OCI-LY7 (cell line): ENCODE measurements around the gene TST. TPM values are rescaled to one million over a fixed set of nuclear protein-coding genes. Genes with fewer than 3 reads are reported as not detected.

ENCODE experiments used
- BruUV-seq: library from RNA; stranded (reverse); fragments of 400-500 nt; replicated peaks from 2 replicates; lab custom pipeline; 2021; lab: Mats Ljungman, UMichigan
- CTCF ChIA-PET: fragments of 300-600 bp; sonication (Branson Sonifier 250); formaldehyde crosslinking; loops from one replicate; lab custom pipeline; 2022; ENCODE audit warnings: antibody characterized with exemption; ENCODE audit not compliant: unreplicated experiment; lab: Charles Lee
- POLR2A ChIA-PET: fragments of 300-600 bp; sonication (Branson Sonifier 250); formaldehyde crosslinking; loops from one replicate; lab custom pipeline; 2022; ENCODE audit warnings: antibody characterized with exemption; lab: Charles Lee
- DNase-seq: peaks from one replicate; pipeline ENCODE4 v3.0.0-alpha.2; 2015; ENCODE audit warnings: low spot score
- H2AFZ ChIP-seq: fragments of 200-600 bp; sonication (generic), shearing (Covaris generic); 2 replicates; pipeline ENCODE4 v1.6.1; 2014; ENCODE audit warnings: mild to moderate bottlenecking, antibody characterized with exemption, low read length, moderate library complexity
- H3K27ac ChIP-seq: fragments of 200-600 bp; sonication (generic); 2 replicates; pipeline ENCODE4 v1.5.1; 2014; ENCODE audit warnings: mixed run types, low read depth, mild to moderate bottlenecking, moderate library complexity, low read length, inconsistent platforms; ENCODE audit not compliant: poor library complexity, severe bottlenecking
- H3K36me3 ChIP-seq: fragments of 200-600 bp; sonication (generic); 2 replicates; pipeline ENCODE4 v1.6.1; 2014; ENCODE audit warnings: mild to moderate bottlenecking, antibody characterized with exemption, low read length, moderate library complexity, mixed read lengths; ENCODE audit not compliant: insufficient read depth
- H3K4me1 ChIP-seq: fragments of 200-600 bp; sonication (generic); 2 replicates; pipeline ENCODE4 v1.5.1; 2014; ENCODE audit warnings: mild to moderate bottlenecking, low read length; ENCODE audit not compliant: insufficient read depth, poor library complexity, severe bottlenecking
- H3K4me2 ChIP-seq: fragments of 200-600 bp; sonication (generic); 2 replicates; pipeline ENCODE4 v1.6.1; 2014; ENCODE audit warnings: mild to moderate bottlenecking, low read length
- H3K4me3 ChIP-seq: fragments of 200-600 bp; sonication (generic); 2 replicates; pipeline ENCODE4 v1.5.1; 2014; ENCODE audit warnings: mild to moderate bottlenecking, low read depth, low read length; ENCODE audit not compliant: poor library complexity, severe bottlenecking
- H3K79me2 ChIP-seq: fragments of 200-600 bp; sonication (generic); 2 replicates; pipeline ENCODE4 v1.6.1; 2016; ENCODE audit warnings: low read depth, mild to moderate bottlenecking, low read length, moderate library complexity, mixed read lengths; ENCODE audit not compliant: insufficient read depth
- H3K9me2 ChIP-seq: fragments of 200-600 bp; sonication (generic); 2 replicates; pipeline ENCODE4 v1.6.1; 2016; ENCODE audit warnings: mild to moderate bottlenecking, low read length, mixed read lengths; ENCODE audit not compliant: insufficient read depth
- H3K9me3 ChIP-seq: fragments of 200-600 bp; sonication (generic); 2 replicates; pipeline ENCODE4 v1.6.1; 2014; ENCODE audit warnings: mild to moderate bottlenecking, mixed run types, low read length, mixed read lengths
- H4K20me1 ChIP-seq: fragments of 200-600 bp; sonication (generic); 2 replicates; pipeline ENCODE4 v1.6.1; 2014; ENCODE audit warnings: mild to moderate bottlenecking, antibody characterized with exemption, low read length, moderate library complexity, mixed read lengths; ENCODE audit not compliant: insufficient read depth
- EZH2phosphoT487 ChIP-seq: fragments of 200-600 bp; sonication (generic); IDR thresholded peaks from 2 replicates; pipeline ENCODE4 v1.6.1; 2018; ENCODE audit warnings: low read depth, borderline replicate concordance, mild to moderate bottlenecking, mixed run types, antibody characterized with exemption, low read length, moderate library complexity, mixed read lengths
- intact Hi-C: fragments of 100-400 bp; cut with micrococcal nuclease; formaldehyde crosslinking; loops from one replicate; pipeline ENCODE4 v1.10.0; 2022; ENCODE audit not compliant: unreplicated experiment
- total RNA-seq, 2 experiments: library from RNA; depleted of rRNA in 1 of 2; stranded (reverse); fragments of >200 nt in 1 of 2; shearing (Covaris generic) in 1 of 2; gene quantifications; 2 replicates each; pipeline ENCODE4 v1.2.3, GENCODE V29; 2014 to 2022
- TF ChIP-seq, protein P1 (sequence below): fragments of 200-600 bp; sonication (generic); conservative IDR thresholded peaks from 2 replicates; pipeline ENCODE4 v1.5.1; 2014; ENCODE audit warnings: mild to moderate bottlenecking, antibody characterized with exemption, low read length, moderate library complexity, mixed read lengths

The TST gene
- total RNA-seq, 2 experiments from 2014 or later = 36.0 to 41.5 TPM

DNA sequence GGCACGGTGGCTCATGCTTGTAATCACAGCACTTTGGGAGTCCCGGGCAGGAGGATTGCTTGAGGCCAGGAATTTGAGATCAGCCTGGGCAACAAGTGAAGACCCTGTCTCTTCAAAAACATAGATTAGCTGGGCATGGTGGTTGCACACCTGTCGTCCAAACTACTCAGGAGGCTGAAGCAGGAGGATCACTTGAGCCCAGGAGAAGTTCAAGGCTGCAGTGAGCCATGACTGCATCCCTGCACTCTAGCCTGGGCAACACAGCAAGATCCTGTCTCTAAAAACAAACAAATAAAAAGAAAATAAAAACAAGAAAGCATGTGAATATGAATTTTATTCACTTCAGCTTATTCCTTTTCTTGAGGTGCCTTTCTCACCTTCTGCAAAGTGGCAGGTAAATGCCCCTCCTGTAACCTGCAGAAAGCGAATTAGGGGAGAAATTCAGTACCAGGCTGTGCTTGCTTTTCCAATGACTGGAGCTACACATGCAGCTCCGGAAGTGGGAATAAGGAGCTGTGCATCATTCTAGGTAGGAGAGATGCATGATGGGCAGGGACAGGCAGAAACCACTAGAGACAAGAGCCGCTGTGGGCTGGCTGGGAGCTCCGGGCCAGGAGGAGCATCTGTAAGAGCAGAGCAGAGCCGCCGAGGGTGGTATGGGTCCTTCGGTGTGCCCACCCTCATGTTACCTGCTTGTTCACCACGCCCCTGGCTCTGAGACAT, 17.6 kb upstream of the TST start:
- CTCF ChIA-PET = no interaction called here
- DNase-seq = no peak
- POLR2A ChIA-PET = no interaction called here

DNA sequence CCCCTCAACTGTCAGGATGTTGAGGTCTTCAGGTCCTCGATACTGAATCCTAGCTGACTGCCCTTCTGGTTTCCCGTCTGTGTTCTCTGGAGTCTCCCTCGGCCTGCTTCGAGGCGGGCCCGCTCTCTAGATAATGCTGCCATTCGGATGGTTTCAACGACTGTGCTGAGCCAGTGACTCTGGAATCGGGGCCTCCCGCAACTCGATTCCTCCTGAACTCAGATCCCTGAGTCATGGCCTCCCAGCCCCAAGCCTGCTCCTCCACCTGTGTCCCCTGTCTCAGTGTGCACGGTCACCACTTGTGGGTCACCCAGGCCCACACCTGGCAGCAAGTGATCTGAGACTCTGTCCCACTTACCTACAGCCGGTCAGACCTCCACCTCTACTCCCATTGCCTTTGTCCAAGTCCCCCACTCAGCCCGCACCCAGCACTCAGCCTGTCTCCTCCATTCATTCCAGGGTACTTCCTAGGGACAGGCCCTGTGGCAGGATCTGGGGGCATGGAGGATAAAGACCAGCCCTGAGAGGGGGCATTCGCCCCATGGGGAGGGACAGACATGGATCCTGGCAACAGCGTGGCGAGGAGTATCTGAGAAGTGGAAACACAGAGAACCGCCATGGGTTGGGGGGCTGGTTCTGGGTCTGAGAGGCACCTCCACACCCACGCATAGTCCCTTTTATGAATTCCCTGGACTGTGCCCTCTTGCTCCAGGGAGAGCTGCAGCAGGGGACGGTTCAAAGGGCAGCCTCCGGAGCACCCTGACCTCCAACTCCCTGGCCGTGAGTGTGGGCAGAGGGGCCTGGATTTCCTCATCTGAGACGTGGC, 14.6 kb upstream of the TST start:
- no peaks in the 10 kb centered on the region for H3K4me1 ChIP-seq
- H3K4me3 ChIP-seq = no peak overlapping the region
- H3K79me2 ChIP-seq = no peaks in the 10 kb centered on the region
- BruUV-seq = no TSS peak
- H4K20me1 ChIP-seq = no peaks in the 10 kb centered on the region
- no peak for TF ChIP-seq EZH2phosphoT487
- TF ChIP-seq, protein P1, sequence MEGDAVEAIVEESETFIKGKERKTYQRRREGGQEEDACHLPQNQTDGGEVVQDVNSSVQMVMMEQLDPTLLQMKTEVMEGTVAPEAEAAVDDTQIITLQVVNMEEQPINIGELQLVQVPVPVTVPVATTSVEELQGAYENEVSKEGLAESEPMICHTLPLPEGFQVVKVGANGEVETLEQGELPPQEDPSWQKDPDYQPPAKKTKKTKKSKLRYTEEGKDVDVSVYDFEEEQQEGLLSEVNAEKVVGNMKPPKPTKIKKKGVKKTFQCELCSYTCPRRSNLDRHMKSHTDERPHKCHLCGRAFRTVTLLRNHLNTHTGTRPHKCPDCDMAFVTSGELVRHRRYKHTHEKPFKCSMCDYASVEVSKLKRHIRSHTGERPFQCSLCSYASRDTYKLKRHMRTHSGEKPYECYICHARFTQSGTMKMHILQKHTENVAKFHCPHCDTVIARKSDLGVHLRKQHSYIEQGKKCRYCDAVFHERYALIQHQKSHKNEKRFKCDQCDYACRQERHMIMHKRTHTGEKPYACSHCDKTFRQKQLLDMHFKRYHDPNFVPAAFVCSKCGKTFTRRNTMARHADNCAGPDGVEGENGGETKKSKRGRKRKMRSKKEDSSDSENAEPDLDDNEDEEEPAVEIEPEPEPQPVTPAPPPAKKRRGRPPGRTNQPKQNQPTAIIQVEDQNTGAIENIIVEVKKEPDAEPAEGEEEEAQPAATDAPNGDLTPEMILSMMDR = no peak
- no peak overlapping the region for H3K27ac ChIP-seq
- ChIA-PET CTCF (no interaction called here), POLR2A (no interaction called here)
- H3K9me2 ChIP-seq = no peaks in the 10 kb centered on the region
- no peak overlapping the region for H2AFZ ChIP-seq
- no peak overlapping the region for H3K4me2 ChIP-seq
- H3K36me3 ChIP-seq = peaks cover 3% of the 10 kb centered on the region; the same call in 1 of the 2 replicates
- DNase-seq = no peak
- H3K9me3 ChIP-seq = no peaks in the 10 kb centered on the region
- intact Hi-C loops = no loop called here

More for the DNA sequence above, 17.6 kb upstream of the TST start:
- H3K9me3 ChIP-seq = no peaks in the 10 kb centered on the region
- H3K4me3 ChIP-seq = no peak overlapping the region
- no peaks in the 10 kb centered on the region for H3K36me3 ChIP-seq
- BruUV-seq = no TSS peak
- H3K27ac ChIP-seq = no peak overlapping the region
- H3K4me1 ChIP-seq = no peaks in the 10 kb centered on the region
- no peak overlapping the region for H3K4me2 ChIP-seq
- H2AFZ ChIP-seq = no peak overlapping the region
- TF ChIP-seq EZH2phosphoT487 = no peak
- TF ChIP-seq, protein P1 = no peak
- intact Hi-C loops = no loop called here
- no peaks in the 10 kb centered on the region for H3K9me2 ChIP-seq
- H4K20me1 ChIP-seq = no peaks in the 10 kb centered on the region
- no peaks in the 10 kb centered on the region for H3K79me2 ChIP-seq
